ENCODE measurements around the gene POLDIP3.
A peak's percentile ranks its signal among the peaks of the same experiment; 100 is the strongest.

DNA sequence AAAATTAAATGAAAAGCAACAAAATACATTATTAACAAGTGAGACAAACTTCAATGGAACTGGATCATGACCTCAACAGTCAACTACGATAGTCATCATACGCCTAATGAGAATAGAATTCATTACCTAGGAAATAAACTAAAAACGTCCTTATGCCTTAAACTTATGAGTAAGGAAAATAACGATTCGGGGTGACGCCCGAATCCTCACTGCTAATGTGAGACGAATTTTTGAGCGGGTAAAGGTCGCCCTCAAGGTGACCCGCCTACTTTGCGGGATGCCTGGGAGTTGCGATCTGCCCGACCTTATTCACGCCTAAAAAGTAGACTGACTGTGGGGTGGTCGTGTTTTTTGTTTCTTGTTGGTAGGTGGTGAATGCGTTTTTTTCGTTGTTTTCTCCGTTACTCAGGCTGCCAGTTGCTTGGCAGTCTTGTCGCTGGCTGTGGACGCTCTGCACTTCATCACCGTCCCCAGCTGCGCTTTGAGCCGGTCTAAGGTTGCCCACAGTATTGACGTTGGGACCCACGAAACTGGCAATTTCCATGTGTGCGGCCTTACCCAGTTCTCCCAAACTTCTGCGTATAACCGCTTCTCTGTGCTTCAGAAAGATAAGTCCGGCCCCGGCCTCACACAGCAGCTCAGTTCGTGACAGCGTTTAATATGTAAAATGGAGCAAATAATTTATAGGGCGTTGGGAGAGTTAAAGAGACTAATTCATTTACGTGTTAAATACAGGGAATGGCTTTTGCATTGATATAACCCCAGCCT, 593 bp upstream of the POLDIP3 start:
- TF ChIP-seq CTCF (IDR thresholded peaks at IDR 0.05) = no peak
- TF ChIP-seq POLR2A (IDR thresholded peaks at IDR 0.05) = peak in 2 of 4 donors; percentile 94 to 99
